Superior temporal gyrus (tissue), 1 donor: ENCODE results near the gene NELL1.
"Not testable (repeated sequence)": the region's sequence is repeated elsewhere in the genome, so short reads cannot be mapped to it uniquely, and the experiment has no call there.

Source experiments
- DNase-seq: peaks from one replicate; pipeline ENCODE4 v3.0.0-alpha.2; 2016; ENCODE audit errors: extremely low spot score

Gene NELL1

DNA sequence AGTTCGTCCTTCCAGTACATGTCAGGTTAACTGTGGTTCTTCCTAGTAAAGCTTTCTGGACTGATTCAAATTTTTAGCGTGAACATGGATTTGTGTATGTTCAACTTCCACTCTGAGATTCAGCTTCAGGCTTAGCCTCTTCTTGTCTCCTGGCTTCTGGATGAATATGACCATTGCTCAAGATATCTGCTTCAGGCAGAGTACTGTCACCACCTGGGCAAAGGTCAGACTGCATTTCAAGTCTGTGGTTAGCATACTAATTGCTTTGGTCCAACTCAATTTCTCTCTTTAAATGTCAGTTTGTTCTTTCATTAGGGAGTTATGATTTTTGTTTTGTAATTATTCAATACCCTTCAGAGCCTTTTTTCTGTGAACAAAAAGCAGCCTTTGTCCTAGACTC lies 440.0 kb downstream of the NELL1 start:
- no peak for DNase-seq

- no peak for DNase-seq
These were observed 441.0 kb downstream of the NELL1 start for GRCh38 chr11:21110415-21110814.

GRCh38 chr11:21113876-21114275 lies 444.5 kb downstream of the NELL1 start:
- DNase-seq = no peak

DNA sequence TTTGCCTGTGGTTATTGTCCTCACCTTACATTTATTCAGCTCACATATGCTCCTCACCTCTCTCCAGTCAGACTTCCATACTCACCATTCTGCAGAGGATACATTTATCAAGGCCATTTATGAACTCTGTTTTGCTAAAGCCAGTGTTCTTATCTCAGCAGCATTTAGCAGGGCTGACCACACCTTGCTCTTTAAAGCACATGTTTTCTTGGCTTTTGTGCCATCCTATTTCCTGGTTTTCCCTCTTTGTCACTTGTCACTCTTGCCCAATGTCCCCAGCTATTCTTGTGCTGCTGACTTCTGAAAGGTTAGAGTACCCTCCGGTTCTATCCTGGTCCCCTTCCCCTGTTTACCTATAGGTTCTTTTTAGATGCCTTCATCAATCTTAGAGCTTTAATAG lies 446.6 kb downstream of the NELL1 start:
- DNase-seq = no peak

DNA sequence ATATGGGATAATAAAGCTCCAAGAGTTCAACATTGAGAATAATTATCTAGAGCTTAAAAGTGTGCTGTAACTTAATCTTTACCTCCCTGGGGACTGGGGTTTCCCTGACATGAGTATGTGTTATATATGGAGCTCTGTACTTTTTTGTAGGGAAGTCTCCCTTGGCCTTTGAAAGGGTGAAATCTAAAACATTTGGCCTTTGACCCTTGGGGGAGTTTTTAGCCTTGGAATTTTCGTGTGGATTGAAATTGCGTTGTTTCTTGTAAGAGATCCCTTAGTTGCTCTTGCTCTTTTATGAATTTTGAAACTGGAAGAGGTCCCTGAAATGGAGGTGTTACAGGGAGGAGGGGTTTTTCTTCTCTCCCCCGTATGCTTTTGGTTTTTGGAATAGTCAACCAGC lies 450.0 kb downstream of the NELL1 start:
- no peak for DNase-seq

GRCh38 chr11:21121991-21122390 lies 452.6 kb downstream of the NELL1 start:
- DNase-seq = no peak

DNA sequence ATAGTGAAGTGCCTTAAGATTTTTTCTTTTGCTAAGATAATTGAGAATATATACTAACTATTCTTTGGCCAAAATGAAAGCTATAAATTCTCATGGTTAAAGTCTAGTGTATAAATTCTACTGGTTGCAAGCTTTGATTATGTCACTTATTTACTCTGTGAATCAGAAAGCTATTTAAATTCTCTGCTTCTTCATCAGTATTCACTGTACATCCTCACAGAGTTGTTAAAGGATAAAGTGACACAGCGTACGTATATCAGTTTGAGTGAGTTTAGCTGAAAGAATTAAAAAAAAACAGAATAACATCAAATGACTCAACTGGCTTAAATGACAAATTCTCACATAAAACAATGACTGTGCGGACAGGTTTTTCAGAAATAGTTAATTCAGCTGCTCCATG lies 453.1 kb downstream of the NELL1 start:
- peak; percentile 18 for DNase-seq

DNA sequence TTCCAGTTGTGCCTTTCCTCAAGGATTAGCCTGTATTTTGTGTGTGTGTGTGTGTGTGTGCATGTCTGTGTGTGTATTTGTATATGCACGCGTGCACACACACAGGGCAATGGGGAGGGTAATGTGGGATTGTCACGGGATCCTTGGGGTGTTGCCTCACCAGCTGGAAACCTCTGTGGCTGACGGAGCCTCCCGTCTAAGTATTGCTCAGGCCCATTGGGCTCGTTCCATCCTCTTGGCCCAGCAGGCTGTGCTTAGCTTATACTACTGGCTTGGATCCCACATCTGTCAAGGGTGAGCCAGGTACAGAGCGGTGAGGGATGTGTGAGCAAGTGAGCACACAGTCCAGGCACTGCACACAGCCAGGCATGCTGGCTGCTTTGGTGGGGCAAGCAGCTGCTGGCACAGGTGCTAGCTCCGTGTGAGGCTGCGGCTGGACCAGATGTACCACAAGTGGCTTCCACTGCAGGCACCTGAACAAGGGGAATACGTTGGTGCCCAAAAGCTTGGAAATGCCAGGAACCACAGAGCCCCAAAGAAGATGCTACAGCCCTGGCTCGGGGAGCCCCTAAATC lies 462.8 kb downstream of the NELL1 start:
- no peak for DNase-seq

- DNase-seq = no peak
These were observed 463.9 kb downstream of the NELL1 start for GRCh38 chr11:21133244-21133643.

DNA sequence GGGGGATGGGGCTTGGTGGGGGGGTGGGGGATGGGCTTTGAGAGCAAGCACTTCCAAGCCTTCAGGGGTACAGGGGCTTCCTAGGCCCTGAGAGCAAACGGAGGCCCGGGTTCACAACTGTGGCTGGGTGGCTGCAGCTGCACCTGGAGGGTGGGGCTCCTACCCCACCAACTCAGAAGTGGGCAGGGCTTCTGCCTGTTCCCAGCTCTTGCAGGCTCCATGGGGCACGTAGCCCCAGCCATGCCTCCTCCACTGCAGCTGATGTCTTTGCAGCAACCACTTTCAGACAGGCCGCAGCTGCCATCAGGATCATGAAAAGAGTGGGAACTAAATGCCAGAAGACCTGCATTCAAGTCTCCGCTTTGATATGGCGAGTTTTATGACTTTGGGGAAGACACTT lies 464.3 kb downstream of the NELL1 start:
- no peak for DNase-seq

DNA sequence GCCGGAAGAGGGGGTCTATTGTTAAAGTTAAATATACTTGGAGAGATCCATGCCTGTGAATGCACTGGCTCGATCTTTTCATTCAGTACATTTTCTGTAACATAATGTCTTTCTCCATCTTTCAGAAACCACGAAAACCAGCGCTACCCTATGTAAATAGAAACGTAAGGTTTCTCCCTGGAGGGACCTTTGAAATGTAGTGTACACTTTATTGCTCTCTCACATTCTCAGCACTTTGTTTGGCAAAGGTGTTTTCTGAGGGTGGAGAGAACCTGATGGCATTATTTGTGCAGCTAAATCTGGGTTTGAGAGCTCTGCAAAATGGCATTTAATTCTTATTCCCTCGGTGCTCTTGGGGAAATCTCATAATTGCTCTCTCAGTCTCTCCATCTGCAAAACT lies 468.4 kb downstream of the NELL1 start:
- DNase-seq = no peak

- DNase-seq = not testable (repeated sequence)
These were observed 472.2 kb downstream of the NELL1 start for GRCh38 chr11:21141557-21141956.

- no peak for DNase-seq
These were observed 472.6 kb downstream of the NELL1 start for GRCh38 chr11:21142007-21142406.

- DNase-seq = no peak
These were observed 475.1 kb downstream of the NELL1 start for GRCh38 chr11:21144531-21144930.

DNA sequence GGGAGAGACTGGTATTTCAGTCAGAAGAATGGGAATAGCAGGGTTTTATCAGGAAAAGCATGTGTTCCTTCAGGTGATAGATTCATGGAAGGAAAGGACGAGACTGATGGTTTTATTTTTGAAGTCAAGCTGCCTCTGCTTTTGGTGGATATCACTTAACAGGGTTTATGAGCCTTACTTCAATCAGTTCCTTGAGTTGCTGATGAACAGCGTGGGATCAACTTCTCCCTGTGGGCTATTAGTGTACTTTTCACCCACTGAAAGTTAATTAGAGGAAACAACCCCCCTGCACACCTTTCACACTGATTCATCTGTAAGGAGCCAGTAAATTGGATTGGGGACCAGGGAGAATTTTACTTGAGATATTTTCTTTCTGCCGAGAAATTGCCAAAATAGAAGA lies 479.0 kb downstream of the NELL1 start:
- DNase-seq = no peak

DNA sequence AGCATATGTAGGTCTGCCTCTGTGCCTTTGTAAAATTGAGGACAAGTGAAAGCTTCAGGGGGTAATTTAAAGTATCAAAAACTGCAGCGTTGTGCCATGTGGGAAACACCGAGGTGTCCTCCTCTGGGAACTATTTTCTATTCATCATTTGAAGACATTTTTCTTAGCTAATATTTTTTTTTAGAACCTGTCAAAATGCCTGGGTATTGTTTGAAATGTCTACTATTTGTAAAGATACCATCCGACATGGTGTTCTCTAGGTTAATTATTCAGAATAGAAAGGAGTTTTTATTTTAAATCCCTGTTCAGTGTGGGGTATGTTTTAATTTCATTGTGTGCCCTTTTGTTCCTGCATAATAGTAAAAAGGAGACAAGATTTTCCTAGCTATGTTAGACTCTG lies 490.8 kb downstream of the NELL1 start:
- DNase-seq = no peak

DNA sequence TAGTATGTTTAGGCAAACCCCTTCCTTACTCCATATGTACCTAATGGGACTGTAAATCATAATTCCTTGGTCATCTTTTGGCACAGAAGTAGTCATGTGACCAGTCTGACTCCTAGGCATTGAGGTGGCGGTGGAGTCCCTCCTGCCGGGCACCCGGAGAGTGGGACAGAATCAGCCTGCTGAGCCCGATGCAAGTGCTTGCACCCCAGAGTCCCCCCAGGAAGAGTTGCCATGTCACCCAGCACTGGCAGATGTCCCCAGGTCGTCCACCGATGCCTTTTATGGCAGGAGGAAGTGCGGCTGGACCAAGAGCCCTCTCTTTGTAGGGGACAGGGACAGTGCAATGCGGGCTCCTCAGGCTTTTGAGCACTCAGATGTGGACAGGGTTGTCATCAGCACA lies 500.3 kb downstream of the NELL1 start:
- no peak for DNase-seq

GRCh38 chr11:21173476-21173875 lies 504.1 kb downstream of the NELL1 start:
- DNase-seq = no peak

DNA sequence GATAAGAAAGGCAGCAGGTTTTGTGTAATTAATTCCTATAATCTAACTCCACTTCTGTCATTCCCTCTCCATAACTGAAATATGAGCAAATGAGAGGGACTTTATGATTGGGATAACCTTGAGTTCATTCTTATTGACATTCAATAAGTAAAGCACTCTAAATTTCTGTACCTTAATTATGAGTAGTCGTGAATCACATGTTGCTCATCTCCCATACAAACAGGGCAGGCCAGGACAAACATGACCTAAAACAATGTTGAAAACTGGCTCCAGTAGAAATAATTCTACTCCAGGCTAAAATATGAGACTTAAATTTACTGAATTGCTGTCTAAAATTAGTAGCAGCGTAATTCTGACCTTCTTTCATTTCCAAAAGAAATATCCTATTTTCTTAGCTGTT lies 505.4 kb downstream of the NELL1 start:
- no peak for DNase-seq

GRCh38 chr11:21177379-21177778 lies 508.0 kb downstream of the NELL1 start:
- DNase-seq = no peak

- DNase-seq = no peak
These were observed 510.4 kb downstream of the NELL1 start for GRCh38 chr11:21179770-21180169.

DNA sequence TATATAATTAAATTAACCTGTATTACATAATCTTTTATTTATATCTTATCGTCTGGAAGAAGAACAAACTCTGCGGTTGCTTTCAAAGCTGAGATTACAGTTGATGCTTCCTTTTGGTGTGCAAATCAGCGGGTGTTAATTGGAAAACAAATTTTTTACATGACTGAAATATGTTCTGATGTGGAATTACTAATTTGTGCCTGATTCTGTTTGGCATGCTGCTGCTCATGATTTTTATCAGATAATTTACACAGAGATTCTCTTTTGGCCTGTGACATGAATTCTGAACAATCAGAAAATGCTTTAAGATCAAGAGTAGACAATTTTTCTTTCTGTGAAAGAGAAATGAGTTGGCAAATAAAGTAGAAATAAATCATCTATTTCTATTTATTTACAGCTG lies 510.8 kb downstream of the NELL1 start:
- no peak for DNase-seq

DNA sequence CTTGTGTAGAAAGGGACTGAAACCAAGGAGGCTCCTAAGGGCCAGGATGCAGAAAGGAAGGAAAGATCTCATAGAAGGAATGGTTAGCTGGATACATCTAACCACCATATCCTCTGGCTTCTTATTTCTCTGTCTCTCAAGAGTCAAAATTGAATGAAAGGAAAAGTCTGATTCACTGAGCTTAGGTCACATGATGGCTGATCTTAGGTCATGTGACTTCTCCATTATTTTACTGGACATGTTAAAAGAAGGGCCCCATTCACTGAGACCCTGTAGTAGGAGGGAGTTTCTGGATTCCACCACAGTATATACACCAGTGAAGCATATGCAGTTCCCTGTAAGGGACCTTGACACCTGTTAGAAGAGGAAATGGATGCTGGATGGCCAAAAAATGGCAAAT lies 516.6 kb downstream of the NELL1 start:
- DNase-seq = no peak

- DNase-seq = no peak
These were observed 520.8 kb downstream of the NELL1 start for GRCh38 chr11:21190181-21190580.

GRCh38 chr11:21195995-21196394 lies 526.6 kb downstream of the NELL1 start:
- no peak for DNase-seq
